ENCODE results near the gene ZNF19. TPM values are rescaled to one million over a fixed set of nuclear protein-coding genes. Genes with fewer than 3 reads are reported as not detected.
"Not testable (repeated sequence)": the region's sequence is repeated elsewhere in the genome, so short reads cannot be mapped to it uniquely, and the experiment has no call there.

Gene ZNF19
- total RNA-seq, 1 experiment from 2014 or later: 4.6 TPM

GRCh38 chr16:71507061-71507460 is 17.9 kb upstream of the ZNF19 start:
- H3K4me1 Mint-ChIP-seq (ENCODE audit: insufficient read depth, unreplicated experiment): peaks cover 7% of the 10 kb centered on the region
- TF ChIP-seq, protein P1, sequence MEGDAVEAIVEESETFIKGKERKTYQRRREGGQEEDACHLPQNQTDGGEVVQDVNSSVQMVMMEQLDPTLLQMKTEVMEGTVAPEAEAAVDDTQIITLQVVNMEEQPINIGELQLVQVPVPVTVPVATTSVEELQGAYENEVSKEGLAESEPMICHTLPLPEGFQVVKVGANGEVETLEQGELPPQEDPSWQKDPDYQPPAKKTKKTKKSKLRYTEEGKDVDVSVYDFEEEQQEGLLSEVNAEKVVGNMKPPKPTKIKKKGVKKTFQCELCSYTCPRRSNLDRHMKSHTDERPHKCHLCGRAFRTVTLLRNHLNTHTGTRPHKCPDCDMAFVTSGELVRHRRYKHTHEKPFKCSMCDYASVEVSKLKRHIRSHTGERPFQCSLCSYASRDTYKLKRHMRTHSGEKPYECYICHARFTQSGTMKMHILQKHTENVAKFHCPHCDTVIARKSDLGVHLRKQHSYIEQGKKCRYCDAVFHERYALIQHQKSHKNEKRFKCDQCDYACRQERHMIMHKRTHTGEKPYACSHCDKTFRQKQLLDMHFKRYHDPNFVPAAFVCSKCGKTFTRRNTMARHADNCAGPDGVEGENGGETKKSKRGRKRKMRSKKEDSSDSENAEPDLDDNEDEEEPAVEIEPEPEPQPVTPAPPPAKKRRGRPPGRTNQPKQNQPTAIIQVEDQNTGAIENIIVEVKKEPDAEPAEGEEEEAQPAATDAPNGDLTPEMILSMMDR (IDR thresholded peaks at IDR 0.05; ENCODE audit: unreplicated experiment): no peak
- peaks cover 55% of the 10 kb centered on the region for H3K27me3 Mint-ChIP-seq (ENCODE audit: insufficient read depth, unreplicated experiment)
- no peak overlapping the region for H3K4me3 Mint-ChIP-seq (ENCODE audit: unreplicated experiment)
- DNase-seq (ENCODE audit: unreplicated experiment): no peak
- no peaks in the 10 kb centered on the region for H3K36me3 Mint-ChIP-seq (ENCODE audit: insufficient read depth, unreplicated experiment)
- intact Hi-C loops (cut with micrococcal nuclease): loop anchor here (10.0 kb wide), 1 partner anchor 108 kb away; no protein-coding TSS in a partner anchor
- ChIA-PET POLR2A (no interaction called here), CTCF (no interaction called here)
- no TSS peak for BruUV-seq (replicated peaks)
- no peaks in the 10 kb centered on the region for H3K9me3 Mint-ChIP-seq (ENCODE audit: unreplicated experiment)
- H3K27ac Mint-ChIP-seq (ENCODE audit: low read depth, unreplicated experiment): no peak overlapping the region

DNA sequence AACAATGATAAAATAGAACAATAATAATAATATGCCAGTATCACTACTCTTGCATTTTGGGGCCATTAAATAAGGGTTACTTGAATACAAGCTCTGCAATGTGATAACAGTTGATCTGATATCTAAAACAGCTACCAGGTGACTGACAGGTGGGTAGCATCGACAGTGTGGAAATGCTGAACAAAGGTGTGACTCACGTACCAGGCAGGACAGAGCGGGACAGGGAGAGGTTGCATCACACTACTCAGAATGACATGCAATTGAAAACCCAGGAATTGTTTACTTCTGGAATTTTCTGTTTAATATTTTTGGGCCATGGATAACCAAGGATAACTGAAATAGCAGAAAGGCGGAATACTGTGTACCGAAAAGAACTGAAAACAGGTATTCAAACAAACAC is 15.8 kb upstream of the ZNF19 start:
- intact Hi-C loops (cut with micrococcal nuclease): loop anchor here (10.0 kb wide), 1 partner anchor 110 kb away; no protein-coding TSS in a partner anchor
- peaks cover 42% of the 10 kb centered on the region for H3K27me3 Mint-ChIP-seq (ENCODE audit: insufficient read depth, unreplicated experiment)
- ChIA-PET POLR2A (no interaction called here), CTCF (interaction anchor here (0.6 kb wide), 2 partner anchors 15 to 25 kb away, joined by 3 read pairs; no protein-coding TSS in a partner anchor)
- no peaks in the 10 kb centered on the region for H3K36me3 Mint-ChIP-seq (ENCODE audit: insufficient read depth, unreplicated experiment)
- peak; percentile 34 for DNase-seq (ENCODE audit: unreplicated experiment)
- no TSS peak for BruUV-seq (replicated peaks)
- no peak overlapping the region for H3K27ac Mint-ChIP-seq (ENCODE audit: low read depth, unreplicated experiment)
- peaks cover 7% of the 10 kb centered on the region for H3K4me1 Mint-ChIP-seq (ENCODE audit: insufficient read depth, unreplicated experiment)
- H3K4me3 Mint-ChIP-seq (ENCODE audit: unreplicated experiment): no peak overlapping the region
- TF ChIP-seq, protein P1 (IDR thresholded peaks at IDR 0.05; ENCODE audit: unreplicated experiment): no peak
- H3K9me3 Mint-ChIP-seq (ENCODE audit: unreplicated experiment): no peaks in the 10 kb centered on the region

- BruUV-seq (replicated peaks); H3K36me3 Mint-ChIP-seq (ENCODE audit: insufficient read depth, unreplicated experiment); DNase-seq (ENCODE audit: unreplicated experiment); POLR2A ChIA-PET; H3K27ac Mint-ChIP-seq (ENCODE audit: low read depth, unreplicated experiment); H3K4me3 Mint-ChIP-seq (ENCODE audit: unreplicated experiment); H3K9me3 Mint-ChIP-seq (ENCODE audit: unreplicated experiment); H3K4me1 Mint-ChIP-seq (ENCODE audit: insufficient read depth, unreplicated experiment): not testable (repeated sequence)
- CTCF ChIA-PET: interaction anchor here (8.2 kb wide), 1 partner anchor 107 kb away, joined by 46 read pairs; no protein-coding TSS in a partner anchor
- peaks cover 34% of the 10 kb centered on the region for H3K27me3 Mint-ChIP-seq (ENCODE audit: insufficient read depth, unreplicated experiment)
- intact Hi-C loops (cut with micrococcal nuclease): loop anchor here (10.0 kb wide), 1 partner anchor 111 kb away; no protein-coding TSS in a partner anchor
These were observed 14.9 kb upstream of the ZNF19 start for GRCh38 chr16:71504051-71504450.

GRCh38 chr16:71501547-71501946 is 12.4 kb upstream of the ZNF19 start:
- Mint-ChIP-seq H3K27ac (ENCODE audit: low read depth, unreplicated experiment) (no peak overlapping the region), H3K27me3 (ENCODE audit: insufficient read depth, unreplicated experiment) (peaks cover 9% of the 10 kb centered on the region), H3K9me3 (ENCODE audit: unreplicated experiment) (no peaks in the 10 kb centered on the region), H3K36me3 (ENCODE audit: insufficient read depth, unreplicated experiment) (no peaks in the 10 kb centered on the region), H3K4me3 (ENCODE audit: unreplicated experiment) (no peak overlapping the region), H3K4me1 (ENCODE audit: insufficient read depth, unreplicated experiment) (peaks cover 7% of the 10 kb centered on the region)
- ChIA-PET POLR2A (no interaction called here), CTCF (interaction anchor here (0.6 to 8.2 kb wide), 16 partner anchors 9 to 165 kb away, joined by 3 to 212 read pairs (median 4); partner anchors contain the start of gene ZNF19)
- BruUV-seq (replicated peaks): no TSS peak
- intact Hi-C loops (cut with micrococcal nuclease): loop anchor here (1.0 to 10.0 kb wide), 2 partner anchors 36 to 113 kb away; no protein-coding TSS in a partner anchor
- TF ChIP-seq, protein P1 (IDR thresholded peaks at IDR 0.05; ENCODE audit: unreplicated experiment): no peak
- DNase-seq (ENCODE audit: unreplicated experiment): no peak

All from MCF 10A (cell line).